ENCODE results near the gene RSPH1.
A peak's percentile ranks its signal among the peaks of the same experiment; 100 is the strongest.

- TF ChIP-seq CTCF (IDR thresholded peaks at IDR 0.05; ENCODE audit: low read depth, low read length, missing input control) = no peak
- no peak for TF ChIP-seq REST (IDR thresholded peaks at IDR 0.05)
- peak in 1 of 2 donors; percentile 15 for TF ChIP-seq RAD21 (IDR thresholded peaks at IDR 0.05)
- no peak for TF ChIP-seq ATF3 (IDR thresholded peaks at IDR 0.05)
- no peak for TF ChIP-seq MAX (IDR thresholded peaks at IDR 0.05)
- TF ChIP-seq SP1 (IDR thresholded peaks at IDR 0.05) = no peak
- TF ChIP-seq GABPA (IDR thresholded peaks at IDR 0.05 in 1 of 2, conservative IDR thresholded peaks at IDR 0.05 in 1 of 2) = no peak
- no peak for TF ChIP-seq YY1 (IDR thresholded peaks at IDR 0.05)
- no peak for TF ChIP-seq TAF1 (conservative IDR thresholded peaks at IDR 0.05)
- no peak for TF ChIP-seq ZBTB33 (IDR thresholded peaks at IDR 0.05)
- no peak for TF ChIP-seq NR2F2 (IDR thresholded peaks at IDR 0.05)
- no peak for TF ChIP-seq FOXA1 (IDR thresholded peaks at IDR 0.05)
These were observed 43.9 kb upstream of the RSPH1 start for GRCh38 chr21:42539931-42540343.
